Muscle of back (tissue), 11 donors: ENCODE measurements around the gene KCNJ1. TPM values are rescaled to one million over a fixed set of nuclear protein-coding genes. Genes with fewer than 3 reads are reported as not detected.
A peak's percentile ranks its signal among the peaks of the same experiment; 100 is the strongest.

Source experiments
- DNase-seq, 3 donors: peaks; one replicate each; pipeline versions ENCODE4 v3.0.0 to v3.0.0-alpha.2; 2013
- polyA plus RNA-seq, 10 donors: library from polyadenylated mRNA; unstranded; fragments of 120-200 nt; gene quantifications; one replicate each; pipeline ENCODE4 v1.2.1, GENCODE V29; 2013; ENCODE audit not compliant: insufficient read length in 10 of 10

Gene KCNJ1
- polyA plus RNA-seq, 10 donors = 0.07 to 0.55 (median 0.23) TPM; not detected in 2

DNA sequence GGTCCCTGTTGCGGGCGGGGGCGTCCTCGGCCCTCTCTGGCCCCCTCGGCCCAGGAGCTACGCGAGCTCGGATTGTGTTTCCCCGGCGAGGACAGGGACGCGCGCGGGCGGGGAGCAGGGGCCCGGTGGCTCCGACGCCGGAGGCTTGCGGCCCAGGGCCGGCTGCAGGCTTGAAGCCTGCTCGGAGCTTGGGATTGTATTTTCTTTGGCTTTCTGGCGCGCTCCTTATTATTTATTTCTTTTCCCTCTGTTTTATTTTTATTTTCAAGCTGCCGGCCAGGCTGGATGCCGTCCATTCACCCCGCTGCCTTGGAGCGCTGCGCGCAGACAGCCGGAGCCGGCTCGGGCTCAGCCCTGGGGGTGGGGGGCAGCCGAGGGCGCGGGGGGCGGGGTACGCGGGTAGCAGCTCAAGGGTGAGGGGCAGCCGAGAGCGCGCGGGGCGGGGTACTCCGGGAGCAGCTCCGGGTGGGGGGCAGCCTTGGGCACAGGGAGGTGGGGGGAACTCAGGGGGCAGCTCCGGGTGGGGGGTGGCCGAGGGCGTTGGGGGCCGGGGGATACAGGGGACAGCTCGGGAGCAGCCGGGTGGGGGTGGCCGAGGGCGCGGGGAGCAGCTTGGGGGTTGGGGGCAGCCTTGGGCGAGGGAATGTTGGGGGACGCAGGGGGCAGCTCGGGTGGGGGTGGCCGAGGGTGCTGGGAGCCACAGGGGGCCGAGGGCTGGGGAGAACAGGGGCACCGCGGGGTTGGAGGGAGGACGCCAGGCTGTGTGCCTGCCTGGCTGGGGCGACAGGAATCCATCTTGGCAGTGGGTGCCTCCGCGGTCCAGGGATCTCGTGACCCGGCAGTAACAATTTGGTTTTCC is 42.7 kb downstream of the KCNJ1 start:
- DNase-seq = peak in 2 of 3 donors; percentile 64 to 83

DNA sequence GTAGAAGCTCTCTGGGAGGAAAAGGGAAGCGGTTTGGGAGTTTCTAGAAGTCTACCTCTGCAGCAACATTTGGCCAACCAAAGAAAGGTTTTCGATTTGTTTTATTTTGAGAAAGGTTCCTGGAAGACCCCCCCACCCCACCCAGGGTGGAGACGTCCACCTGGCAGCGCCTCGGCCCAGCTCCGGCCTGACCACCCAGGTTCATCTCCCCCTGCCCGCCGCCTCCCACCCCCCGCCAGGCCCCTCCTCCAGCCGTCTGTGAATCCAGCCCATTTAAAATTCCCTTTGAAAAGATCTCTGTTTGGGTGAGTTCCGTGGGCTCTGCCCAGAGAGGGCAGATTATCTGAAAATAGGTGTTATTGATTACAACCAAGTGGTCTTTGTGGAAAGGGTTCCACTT is 43.3 kb downstream of the KCNJ1 start:
- no peak for DNase-seq

DNA sequence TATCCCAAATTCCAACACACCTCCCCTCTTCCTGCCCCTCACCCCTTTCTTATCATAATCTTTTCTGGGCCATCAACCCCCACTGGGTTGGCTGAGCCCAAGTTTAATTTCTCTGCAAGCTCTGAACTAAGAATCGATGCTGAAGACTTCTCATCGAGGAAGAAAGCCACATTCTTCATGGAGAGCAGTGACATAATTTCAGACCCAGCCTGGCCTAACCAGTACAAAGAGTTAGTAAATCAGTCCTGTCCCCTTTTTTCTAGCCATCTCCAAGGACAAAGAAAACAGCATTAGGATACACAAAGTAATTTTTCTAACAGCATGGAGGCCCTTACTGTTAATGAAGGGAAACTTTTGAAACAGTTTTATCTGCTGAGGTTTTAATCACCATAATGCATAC is 45.0 kb downstream of the KCNJ1 start:
- DNase-seq = no peak

DNA sequence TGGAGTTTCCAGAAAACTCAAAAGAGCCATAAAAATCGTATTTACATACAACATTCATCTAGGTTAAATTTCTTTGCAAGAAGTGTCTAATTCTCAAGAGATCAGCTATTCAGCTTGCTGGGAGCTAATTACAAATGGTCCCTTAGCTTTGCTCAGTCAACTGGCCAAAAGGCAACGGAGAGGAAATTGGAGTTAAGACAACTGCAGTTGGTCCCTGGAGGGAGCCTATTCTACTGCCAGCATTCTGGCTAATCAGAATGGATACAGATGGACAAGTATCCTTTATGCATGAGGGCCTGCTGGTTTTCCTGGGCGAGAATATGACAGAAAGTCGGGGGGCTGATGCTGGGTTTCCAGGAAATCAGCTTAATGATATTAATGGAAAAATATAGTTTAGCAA is 45.5 kb downstream of the KCNJ1 start:
- DNase-seq = peak in 1 of 3 donors; percentile 19

DNA sequence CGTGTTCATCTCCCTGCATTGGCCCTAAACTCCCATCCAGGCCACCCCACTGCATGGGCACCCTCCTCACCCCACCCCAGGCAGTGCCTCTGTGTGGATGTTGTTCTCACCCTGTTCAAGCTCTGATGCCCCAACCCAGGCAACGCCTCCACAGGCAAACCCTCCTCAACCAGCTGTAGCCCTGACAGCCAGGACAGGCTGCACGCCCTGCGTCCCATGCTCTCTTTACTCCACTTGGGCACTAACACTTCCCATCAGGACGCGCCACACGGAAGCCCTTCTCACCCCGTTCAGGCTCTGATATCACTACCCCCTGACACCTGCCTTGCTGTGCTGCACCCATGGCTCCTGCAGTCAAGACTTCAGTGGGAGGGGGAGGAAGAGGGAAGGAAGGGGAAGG is 47.9 kb downstream of the KCNJ1 start:
- no peak for DNase-seq

DNA sequence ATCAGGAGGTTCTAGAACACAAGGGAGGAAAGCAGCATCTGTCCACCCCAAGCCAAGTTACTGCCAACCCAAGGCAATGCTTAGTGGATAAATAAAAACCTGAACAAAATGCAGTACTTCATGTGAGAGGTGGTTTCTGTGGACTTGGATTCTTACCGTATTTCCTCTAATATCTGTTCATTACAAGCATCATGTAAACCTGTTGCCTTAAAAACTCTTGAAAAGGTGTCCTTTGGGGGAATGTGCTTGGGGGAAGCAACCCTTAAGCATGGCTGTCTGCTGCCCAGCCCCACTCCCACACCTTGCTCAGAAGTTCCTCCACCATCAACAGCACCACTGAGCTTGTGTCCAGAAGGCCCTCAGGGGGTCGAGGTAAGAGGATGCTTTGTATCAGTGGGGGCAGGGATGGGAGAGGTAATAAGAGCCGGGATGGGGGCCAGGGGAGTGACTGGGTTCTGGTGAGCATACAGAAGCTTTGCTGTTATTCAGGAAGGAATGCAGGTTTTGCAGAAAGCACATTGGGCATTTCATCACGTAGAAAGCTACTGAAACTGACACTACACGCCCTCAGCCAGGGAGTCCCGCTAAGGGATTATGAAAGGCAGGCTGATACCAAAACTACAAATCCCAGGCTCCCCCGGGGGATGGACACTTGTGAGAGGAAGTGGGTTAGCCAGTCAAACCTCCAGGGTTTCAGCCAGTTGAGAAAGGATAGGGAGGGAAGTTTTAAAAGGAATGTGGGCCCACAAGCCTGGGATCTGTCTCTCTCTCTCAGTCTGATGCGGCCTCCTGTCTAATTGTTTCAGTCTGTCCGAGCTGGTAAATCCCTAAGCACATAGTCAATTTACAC is 52.0 kb downstream of the KCNJ1 start:
- peak; percentile 62 to 84 (median 78) for DNase-seq

DNA sequence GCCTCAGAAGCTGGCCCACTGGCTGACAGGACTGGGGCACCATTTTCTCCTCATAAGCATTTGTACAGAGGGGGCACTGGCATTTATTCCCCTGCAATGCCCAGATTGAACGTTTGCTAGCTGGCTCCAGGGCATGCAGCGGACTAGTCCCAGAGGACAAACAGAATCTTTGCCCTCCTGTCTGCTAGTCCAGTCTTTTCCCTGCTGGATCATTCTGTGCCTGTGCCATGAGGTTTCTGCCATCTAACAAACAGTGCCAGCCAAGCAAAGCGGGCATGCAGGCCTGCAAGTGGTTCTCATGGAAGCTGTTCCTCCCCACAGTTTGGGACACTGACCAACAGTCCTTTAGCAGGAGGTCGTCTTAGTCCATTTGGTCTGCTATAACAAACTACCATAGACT is 53.4 kb downstream of the KCNJ1 start:
- no peak for DNase-seq

DNA sequence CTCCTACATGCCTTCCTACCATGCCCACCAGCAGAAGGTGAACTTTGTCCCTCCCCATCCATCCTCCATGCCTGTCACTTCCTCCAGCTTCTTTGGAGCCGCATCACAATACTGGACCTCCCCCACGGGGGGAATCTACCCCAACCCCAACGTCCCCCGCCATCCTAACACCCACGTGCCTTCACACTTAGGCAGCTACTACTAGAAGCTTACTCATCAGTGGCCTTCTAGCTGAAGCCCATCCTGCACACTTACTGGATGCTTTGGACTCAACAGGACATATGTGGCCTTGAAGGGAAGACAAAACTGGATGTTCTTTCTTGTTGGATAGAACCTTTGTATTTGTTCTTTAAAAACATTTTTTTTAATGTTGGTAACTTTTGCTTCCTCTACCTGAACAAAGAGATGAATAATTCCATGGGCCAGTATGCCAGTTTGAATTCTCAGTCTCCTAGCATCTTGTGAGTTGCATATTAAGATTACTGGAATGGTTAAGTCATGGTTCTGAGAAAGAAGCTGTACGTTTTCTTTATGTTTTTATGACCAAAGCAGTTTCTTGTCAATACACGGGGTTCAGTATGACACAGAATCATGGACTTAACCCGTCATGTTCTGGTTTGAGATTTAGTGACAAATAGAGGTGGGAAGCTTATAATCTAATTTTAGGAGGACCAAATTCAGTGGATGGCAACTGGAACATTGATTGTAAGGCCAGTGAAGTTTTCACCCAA is 56.1 kb downstream of the KCNJ1 start:
- no peak for DNase-seq

DNA sequence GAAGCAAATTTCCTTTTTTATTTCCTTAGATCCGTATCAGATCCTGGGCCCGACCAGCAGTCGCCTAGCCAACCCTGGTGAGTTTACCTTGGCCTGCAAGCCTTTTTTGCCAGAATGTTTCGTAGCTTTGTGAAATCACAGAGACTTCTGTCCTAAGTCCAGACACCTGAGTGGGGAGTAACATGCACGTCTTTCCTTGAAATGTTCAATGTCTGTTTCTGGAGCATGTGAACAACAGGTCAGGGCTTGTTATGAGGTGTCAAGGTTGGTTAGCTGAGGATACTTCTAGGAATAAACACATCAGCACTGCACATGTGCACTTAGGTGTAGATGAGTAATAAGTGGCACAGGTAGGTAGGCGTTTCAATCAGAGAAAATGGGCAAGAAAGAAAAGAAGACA is 58.0 kb downstream of the KCNJ1 start:
- no peak for DNase-seq

DNA sequence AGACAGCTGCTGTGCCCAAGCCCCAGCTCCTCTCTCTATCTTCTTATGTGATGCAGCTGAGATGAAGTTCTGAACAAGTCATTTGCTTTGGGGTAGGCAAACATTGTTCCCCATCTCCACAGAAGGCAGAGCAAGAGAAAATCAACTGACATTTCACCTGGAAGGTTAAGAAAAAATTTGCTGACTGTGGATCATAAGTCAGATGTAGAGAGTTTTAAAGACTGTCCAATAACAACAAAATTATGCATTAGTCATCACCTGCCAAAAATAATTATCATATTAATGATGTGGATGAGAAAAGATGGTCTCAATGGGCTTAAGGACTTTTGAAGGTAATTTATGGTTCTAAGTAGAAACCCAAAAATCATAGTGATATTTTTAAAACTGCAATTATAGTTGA is 59.2 kb downstream of the KCNJ1 start:
- DNase-seq = no peak

DNA sequence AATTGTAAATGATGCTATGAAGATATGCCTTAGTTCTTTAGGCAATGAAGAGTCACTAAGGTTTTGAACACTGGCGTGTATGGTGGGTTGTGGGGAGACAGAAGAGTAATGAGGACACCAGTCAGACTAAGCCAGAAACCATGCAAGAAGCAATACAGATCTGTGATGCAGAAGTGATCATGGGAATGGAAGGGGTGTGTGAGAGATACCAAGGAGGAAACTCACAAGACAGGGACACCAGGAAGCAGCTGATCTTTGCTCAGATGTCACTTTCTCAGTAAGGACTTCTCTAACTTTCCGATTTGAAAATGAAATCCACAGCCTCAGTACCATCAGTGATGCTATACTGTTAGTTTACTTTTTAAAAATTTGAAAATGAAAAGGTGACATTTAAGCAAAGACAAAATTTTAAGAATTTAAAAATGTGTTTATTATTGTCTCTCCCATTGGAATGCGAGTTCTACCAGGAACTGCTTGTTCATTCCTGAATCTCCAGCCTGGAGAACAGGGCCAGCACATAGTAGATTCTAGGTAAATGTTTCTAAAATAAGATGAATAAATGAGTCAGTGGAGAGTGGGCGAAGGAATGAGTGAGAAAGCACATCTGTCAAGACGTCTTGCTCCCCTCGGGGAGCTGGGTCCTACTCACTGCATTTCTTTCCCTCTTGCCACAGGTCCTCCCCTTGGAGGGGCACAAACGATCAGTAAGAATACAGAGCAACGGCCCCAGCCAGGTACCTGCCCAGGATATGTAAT is 60.4 kb downstream of the KCNJ1 start:
- DNase-seq = no peak

DNA sequence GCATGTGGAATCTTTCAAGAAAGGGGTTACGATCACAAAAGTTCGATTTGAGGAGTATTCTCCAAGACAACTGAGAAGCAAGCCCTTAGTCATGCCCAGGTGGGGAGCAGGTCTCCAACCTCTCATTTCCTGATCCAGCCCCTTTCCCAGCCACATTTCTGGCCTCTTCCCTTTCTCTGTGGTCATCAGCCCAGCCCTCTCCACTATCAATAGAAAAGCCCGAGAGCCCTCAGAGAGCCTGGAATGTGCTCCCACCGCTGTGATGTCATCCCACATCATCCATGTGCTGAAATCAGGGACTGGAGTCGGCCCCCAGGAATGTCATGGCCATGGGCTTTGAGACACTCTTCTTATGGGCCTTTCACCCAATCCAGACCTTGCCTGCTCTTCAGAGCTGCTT is 62.6 kb downstream of the KCNJ1 start:
- peak in 1 of 3 donors; percentile 34 for DNase-seq

DNA sequence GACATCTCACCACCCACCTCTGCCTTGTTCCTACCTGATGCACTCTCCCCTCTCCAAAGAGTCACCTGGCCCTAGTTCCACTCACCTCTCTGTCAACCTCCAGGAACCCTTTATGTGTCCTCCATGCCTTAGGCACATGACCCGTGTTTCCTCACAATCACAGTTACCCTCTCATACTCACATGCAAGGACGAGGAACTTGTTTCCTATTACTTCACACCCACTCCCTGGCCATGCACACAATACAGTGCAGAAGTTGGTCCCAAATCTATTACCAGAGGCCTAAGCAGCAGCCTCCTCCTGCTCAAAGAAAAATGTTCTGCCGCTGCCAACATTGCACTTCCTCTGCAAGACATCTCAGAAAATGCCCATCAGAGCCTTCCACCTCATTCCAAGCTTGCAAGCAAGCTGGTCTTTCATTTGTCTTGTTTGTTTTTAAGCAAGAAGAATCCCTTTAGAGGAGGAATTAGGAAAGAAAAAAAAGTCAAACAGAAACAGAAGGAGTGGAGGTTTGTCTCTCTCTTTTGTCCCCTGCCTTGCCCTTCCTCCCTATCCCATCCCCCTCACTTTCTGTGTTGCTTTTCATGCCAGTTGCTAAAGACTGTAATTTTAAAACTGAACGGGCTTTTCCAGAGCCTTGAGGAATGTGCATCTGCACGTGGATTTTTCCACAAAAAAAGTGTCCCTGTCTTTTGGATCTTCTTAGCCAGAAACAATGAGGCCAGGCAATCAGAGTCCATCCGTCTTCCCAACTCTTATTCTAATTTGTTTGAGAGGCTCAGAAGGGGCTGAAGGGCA is 63.4 kb downstream of the KCNJ1 start:
- DNase-seq = no peak

DNA sequence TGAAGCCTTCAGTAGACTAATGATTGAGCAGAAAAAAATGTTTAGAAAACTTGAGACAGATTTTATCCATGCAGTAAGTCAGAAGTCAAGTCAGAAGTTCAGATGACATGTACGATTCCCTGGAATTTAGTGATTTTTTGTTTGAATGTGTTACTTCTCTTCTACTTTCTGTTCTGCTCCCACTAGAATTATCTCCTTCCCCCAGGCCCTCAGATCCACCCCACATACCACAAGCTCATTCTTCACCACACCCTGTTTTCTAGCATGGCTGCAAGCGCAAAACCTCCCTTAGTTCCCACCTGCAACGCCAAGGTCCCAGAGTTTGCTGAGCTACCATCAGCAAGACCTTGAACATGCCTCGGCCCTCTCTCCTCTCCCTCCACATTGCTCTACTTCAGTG is 64.1 kb downstream of the KCNJ1 start:
- DNase-seq = no peak

DNA sequence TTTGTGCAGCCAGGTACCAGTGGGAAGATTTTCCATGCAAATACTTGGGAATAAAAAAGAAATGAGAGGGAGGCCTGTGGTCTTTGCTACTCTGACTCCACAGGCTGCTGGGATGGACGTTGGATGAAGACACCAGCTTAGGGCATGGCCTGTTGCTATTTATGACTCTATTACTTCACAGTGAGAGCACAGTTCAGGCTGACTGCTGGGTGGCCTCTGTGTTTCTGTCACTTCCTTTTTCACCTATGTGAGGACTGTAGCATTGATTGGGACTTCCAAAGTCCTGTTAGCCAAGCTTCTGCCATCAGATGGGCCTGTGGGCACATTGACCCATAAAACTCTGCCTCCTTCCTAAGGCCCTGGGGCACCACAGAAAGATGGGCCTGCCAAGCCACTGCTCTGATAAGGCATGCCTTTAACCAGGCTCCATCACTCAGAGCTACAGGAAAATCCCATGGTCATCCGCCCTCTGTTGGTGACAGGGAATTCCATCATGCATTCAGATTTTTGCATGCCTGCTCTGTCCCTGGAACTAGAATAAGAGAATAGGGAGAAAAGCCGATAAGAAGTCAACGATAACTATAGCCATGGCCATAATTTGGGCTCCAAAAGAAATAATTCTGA is 64.6 kb downstream of the KCNJ1 start:
- peak in 1 of 3 donors; percentile 22 for DNase-seq

DNA sequence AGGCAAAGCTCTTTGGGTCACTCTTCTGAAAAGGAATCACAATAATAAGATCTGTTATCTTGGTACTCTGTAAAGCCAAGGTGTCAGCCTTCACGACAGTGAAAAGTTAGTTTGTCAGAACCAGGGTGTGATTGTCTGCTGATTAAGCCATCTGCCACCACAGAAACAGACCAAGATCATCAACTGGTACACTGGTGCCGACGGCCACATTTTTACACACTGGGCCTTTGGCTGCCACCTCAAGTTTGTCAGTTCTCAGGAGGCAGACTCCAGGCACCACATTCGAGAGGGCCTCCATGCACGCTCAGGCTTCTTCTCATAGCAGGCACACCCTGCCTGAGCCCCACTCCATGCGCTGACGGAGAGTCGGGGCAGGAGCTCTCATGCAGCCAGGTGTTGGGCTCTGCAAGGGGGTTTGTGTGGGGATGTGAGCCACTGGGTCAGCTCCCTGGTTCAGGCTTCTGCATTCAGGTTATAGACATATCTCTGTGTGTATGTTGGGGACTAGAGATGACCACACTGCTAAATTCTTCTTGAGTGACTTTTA is 66.2 kb downstream of the KCNJ1 start:
- DNase-seq = no peak

DNA sequence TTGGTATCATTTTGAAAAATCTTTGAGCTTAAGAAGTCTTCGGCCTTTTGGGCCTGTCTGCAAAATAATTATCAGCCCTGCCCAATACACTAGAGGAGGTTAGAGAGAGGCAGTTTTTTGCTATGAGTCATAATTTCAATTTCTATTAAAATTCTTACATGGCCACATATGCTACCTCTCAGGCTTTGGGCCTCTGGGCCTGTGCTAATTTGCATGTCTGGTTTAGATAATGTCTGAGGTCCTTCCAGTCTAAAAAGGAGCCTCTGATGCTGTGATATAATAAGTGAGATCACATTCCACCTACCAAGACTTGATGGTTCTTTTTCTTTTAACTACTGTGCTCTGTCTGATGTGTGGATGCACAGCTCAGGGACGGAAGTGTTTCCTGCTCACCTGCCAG is 70.8 kb downstream of the KCNJ1 start:
- DNase-seq = peak in 1 of 3 donors; percentile 26

DNA sequence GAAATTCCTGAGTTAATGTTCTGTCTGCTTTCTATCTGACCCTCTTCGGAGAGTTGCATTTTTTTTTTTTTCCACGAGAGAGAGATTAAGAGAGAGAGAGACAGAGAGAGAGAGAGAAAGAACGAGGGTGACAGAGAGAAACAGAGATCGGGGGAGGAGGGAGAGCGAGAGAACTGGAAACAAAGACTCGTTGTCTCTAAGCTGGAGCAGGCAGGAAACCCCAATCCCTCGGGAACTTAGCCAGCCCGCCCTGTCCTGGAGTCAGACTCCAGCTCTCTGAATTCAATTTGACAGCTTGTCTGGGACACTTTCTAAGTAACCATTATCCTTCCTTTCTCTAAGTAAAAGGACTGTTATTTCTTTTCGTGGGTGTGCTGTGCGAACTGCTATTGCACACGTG is 76.9 kb downstream of the KCNJ1 start:
- DNase-seq = peak; percentile 43 to 67 (median 48)

DNA sequence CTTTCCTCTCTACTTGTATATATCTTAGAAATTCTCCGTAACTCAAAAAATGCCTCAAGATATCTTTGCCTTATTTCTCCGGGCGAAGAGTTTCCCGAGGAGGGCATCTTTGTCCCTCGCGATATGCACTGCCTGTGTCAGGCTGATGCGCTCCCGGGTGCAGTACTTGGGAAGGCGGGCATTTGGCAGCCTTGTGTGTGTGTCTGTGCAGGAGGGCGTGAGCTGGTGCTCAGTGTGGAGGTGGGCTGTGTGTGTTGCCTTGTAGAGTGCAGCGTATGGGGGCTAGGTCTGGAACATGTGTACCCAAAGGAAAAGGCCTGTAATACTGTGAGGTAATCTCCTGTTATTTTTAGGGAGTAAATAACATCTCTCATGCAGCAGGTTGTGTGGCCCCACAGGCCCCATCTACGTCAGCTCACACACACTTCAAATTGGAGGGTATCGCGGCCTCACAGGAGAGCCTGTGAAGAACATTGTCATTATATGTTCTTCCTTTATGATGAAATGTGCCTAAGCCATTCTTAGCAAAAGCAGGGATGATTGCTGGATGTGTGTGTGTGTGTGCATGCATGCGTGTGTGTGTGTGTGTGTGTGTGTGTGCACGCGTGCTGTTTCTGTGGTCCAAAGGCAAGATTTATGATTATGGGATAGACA is 77.5 kb downstream of the KCNJ1 start:
- DNase-seq = no peak
